ENCODE data around the gene RPRM.

RPRM gene

DNA sequence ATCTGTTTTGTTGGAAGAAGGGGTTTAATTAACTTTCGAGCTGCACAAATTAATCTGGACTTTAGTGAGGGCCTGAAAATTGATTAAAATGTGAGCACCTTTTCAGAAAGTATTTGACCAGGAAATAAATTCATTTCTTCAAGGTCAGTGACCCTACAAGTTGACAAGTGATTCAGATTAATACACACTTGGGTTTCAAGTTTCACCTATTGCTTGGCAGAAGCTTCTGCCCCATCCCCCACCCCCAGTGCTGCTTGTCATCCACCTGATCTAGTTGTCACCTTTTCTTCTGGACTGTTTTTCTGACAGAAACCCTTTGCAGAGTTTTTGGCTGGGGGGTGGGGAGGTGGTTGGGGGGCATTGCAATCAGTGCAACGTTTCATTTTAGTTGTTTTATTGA, 46.2 kb downstream of the RPRM start:
- TF ChIP-seq POLR2A (IDR thresholded peaks at IDR 0.05; ENCODE audit: low read length), result no peak
- TF ChIP-seq GATA1 (IDR thresholded peaks at IDR 0.05; ENCODE audit: low read depth, low read length), result no peak
- DNase-seq, result no peak

DNA sequence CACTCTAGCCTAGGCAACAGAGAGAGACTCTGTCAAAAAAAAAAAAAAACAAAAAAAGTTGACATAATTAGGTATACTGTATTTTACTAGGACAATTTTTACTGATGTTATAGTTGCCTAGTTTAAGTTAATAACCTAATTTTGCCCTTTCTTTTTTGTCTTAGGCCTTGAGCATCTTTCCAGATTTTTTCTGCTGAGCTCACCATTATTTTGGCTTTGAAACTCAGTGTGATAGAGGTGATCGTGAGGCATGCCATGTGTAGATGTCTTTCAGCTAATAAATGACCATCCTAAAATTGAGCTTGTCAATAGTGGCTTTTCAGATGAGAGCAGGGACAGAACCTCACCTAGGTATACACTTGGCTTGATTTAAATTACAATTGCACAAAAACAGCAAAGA, 47.4 kb downstream of the RPRM start:
- DNase-seq, result no peak
- TF ChIP-seq GATA1 (IDR thresholded peaks at IDR 0.05; ENCODE audit: low read depth, low read length), result no peak
- TF ChIP-seq POLR2A (IDR thresholded peaks at IDR 0.05; ENCODE audit: low read length), result no peak
